T47D (cell line): ENCODE measurements around the gene SUV39H1.
A peak's percentile ranks its signal among the peaks of the same experiment; 100 is the strongest.
"Not testable (repeated sequence)": the region's sequence is repeated elsewhere in the genome, so short reads cannot be mapped to it uniquely, and the experiment has no call there.

Experiments used
- DNase-seq, 2 experiments: peaks; one replicate each; pipeline versions ENCODE4 v3.0.0 to v3.0.0-alpha.2; 2011 to 2012; ENCODE audit warnings: low read depth in 1 of 2, low spot score in 1 of 2
- JUND ChIP-seq: IDR thresholded peaks from 2 replicates; pipeline ENCODE4 v1.6.1; 2012; ENCODE audit warnings: low read depth
- in situ Hi-C: cut with HindIII; loops from 2 replicates; pipeline ENCODE4 v1.10.0; 2016; ENCODE audit warnings: low sequenced_read_pairs, low pct_unique_long_range_greater_than_20kb

Gene SUV39H1

DNA sequence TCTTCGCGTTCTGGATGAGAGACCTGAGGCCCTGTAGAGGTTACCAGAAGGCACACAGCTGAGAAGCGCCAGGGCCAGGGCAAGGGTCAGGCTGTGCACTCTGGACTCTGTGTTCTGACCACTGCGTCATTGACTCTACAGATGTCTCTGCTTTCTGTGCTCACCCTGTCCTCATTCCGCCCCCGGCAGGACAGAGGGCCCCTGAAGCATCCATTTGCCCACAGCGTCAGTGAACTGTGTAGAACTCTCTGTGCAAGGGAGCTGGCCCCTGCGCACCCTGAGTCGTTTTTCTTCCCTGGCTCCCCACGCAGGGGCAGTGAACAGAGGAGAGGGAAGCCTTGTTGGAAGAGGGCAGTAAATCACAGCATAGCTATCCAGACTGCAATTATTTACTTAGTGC is 19.0 kb upstream of the SUV39H1 start:
- TF ChIP-seq JUND: no peak
- in situ Hi-C loops: no loop called here
- no peak for DNase-seq

DNA sequence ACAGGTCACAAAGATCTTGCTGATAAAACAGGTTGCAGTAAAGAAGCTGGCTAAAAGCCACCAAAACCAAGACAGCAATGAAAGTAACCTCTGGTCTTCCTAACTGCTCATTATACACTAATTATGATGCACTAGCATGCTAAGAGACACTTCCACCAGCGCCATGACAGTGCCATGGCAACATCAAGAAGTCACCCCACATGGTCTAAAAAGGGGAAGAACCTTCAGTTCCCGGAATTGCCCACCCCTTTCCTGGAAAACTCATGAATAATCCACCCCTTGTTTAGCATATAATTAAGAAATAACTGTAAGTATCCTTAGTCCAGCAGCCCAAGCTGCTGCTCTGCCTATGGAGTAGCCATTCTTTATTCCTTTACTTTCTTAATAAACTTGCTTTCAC is 16.1 kb upstream of the SUV39H1 start:
- DNase-seq: peak in 1 of 2 experiments; percentile 9
- in situ Hi-C loops: not testable (repeated sequence)

DNA sequence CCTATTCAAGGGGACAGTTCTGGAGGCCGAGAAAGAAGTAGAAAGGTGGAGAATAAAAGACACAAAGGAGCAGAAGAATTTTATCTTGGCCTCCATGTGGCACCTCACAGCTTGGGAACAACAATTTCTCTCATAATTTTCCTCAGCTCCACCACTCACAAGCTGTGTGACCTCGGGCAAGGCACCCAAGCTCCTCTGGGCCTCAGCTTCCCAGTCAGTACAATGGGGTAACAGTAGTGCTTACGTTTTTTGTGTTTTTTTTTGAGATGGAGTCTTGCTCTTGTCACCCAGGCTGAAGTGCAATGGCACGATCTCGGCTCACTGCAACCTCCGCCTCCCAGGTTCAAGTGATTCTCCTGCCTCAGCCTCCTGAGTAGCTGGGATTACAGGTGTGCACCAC is 15.6 kb upstream of the SUV39H1 start:
- DNase-seq, in situ Hi-C loops: not testable (repeated sequence)

DNA sequence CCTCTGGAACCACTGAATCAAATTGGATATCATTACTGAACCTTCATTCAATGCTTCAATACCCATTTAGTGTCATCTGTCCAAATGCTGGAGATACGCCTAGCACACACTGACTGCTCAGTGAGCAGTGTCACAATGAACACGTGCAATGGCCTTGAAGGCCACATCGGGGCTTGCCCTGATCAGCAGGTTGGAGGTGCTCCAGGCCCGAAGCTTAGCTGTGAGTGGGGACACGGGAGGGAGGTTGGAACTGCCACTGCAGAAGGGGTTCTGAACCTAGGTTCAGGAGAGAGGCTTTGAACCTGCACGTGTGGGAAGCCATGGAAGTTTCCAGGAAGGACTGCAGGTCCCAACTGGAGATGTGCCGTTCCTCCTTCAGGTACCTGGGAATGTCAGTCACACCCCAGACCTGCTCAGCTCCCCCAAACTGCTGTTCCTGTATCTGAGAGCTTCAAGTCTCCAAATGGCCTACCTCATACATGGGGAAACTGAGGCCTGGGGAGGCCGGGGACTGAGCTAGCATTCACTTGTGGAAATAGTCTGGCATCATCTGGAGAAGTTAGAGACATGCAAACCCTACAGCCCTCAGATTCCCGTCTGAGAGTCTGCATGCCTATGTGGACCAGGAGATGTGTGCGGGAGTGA is 14.9 kb upstream of the SUV39H1 start:
- TF ChIP-seq JUND: no peak
- in situ Hi-C loops: no loop called here
- no peak for DNase-seq

DNA sequence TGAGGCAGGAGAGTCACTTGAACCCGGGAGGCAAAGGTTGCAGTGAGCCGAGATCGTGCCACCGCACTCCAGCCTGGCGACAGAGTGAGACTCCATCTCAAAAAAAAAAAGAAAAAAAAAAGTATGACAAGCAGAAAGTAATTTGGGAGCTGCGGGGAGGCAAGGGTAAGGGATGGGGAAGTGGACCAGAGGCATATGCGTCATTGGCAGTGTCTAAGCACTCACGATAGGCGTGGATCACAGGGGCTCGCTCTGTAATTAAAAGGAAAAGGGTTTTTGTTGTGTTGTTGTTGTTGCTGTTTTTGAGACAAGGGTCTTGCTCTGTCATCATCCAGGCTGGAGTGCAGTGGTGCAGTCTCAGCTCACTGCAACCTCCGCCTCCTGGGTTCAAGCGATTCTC is 13.7 kb upstream of the SUV39H1 start:
- DNase-seq, in situ Hi-C loops: not testable (repeated sequence)

DNA sequence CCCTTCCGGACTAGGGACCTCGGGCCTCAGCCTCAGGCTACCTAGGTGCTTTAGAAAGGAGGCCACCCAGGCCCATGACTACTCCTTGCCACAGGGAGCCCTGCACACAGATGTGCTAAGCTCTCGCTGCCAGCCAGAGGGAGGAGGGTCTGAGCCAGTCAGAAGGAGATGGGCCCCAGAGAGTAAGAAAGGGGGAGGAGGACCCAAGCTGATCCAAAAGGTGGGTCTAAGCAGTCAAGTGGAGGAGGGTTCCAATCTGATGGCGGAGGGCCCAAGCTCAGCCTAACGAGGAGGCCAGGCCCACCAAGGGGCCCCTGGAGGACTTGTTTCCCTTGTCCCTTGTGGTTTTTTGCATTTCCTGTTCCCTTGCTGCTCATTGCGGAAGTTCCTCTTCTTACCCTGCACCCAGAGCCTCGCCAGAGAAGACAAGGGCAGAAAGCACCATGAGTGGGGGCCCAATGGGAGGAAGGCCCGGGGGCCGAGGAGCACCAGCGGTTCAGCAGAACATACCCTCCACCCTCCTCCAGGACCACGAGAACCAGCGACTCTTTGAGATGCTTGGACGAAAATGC is 13.0 kb upstream of the SUV39H1 start, which contains the start of gene WAS:
Gene WAS (plus strand): TSS at position 389 of the 572 bp plus-strand sequence. CDS start 55 bp downstream, at position 444.
- in situ Hi-C loops: no loop called here
- no peak for TF ChIP-seq JUND
- no peak for DNase-seq

DNA sequence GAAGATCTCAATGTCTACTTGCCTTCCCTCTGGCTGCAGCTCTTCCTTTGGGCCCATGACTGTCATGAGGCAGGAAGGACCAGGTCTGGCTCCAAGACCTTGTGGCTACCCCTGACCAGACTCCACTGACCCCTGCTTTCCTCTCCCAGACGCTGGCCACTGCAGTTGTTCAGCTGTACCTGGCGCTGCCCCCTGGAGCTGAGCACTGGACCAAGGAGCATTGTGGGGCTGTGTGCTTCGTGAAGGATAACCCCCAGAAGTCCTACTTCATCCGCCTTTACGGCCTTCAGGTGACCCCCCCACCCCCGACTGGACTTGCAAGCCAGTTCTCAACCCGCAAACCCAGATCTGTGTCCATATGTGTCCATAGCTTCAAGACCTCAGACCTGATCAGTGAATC is 12.4 kb upstream of the SUV39H1 start:
- no peak for DNase-seq
- no peak for TF ChIP-seq JUND
- in situ Hi-C loops: no loop called here

DNA sequence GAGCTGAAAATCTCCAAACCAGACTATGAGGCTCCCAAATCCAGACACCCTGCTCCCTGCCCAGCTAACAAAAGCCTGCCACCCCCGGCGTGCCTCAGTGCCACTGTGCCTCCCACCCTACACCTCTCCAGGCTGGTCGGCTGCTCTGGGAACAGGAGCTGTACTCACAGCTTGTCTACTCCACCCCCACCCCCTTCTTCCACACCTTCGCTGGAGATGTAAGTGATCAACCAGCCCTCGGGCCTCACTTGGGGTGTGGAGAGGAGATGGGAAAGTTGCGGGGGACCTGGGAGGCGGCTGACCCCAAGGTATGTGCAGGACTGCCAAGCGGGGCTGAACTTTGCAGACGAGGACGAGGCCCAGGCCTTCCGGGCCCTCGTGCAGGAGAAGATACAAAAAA is 11.1 kb upstream of the SUV39H1 start:
- DNase-seq: no peak
- no peak for TF ChIP-seq JUND
- in situ Hi-C loops: no loop called here

DNA sequence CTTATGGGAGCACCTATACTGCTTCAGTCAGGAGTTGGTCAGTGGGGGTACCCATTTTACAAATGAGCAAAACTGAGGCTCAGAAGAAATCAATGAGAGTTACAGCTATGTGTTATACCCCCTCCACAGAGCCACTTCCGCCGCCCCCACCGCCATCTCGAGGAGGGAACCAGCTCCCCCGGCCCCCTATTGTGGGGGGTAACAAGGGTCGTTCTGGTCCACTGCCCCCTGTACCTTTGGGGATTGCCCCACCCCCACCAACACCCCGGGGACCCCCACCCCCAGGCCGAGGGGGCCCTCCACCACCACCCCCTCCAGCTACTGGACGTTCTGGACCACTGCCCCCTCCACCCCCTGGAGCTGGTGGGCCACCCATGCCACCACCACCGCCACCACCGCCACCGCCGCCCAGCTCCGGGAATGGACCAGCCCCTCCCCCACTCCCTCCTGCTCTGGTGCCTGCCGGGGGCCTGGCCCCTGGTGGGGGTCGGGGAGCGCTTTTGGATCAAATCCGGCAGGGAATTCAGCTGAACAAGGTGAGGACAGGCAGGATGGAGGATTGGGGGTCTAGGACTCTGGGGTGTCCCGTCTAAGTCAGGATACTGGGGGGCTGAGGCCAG is 7.9 kb upstream of the SUV39H1 start:
- in situ Hi-C loops: no loop called here
- no peak for DNase-seq
- TF ChIP-seq JUND: no peak

DNA sequence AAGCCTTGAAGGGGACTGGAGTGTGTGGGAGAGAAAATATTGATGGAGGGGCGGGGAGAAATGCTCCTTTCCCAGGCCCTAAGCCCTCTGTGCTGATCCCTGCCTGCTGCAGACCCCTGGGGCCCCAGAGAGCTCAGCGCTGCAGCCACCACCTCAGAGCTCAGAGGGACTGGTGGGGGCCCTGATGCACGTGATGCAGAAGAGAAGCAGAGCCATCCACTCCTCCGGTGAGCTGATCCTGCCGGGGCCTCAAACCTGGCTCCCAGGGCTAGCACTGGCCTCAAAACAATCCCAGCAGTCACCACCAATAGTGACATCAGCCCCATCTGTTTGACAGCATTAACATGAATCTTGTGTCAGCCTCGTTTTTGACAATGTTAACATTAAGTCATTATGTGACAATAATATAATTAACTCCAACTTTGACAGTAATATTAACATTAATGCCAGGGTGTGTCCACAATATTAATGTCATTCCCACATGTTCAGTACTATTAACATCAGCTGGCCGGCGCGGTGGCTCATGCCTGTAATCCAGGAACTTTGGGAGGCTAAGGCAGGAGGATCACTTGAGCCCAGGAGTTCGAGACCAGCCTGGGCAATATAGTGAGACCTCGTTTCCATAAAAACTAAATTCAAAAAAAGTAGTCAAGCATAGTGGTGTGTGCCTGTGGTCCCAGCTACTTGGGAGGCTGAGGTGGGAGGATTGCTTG is 7.2 kb upstream of the SUV39H1 start:
- in situ Hi-C loops: no loop called here
- no peak for DNase-seq
- no peak for TF ChIP-seq JUND

DNA sequence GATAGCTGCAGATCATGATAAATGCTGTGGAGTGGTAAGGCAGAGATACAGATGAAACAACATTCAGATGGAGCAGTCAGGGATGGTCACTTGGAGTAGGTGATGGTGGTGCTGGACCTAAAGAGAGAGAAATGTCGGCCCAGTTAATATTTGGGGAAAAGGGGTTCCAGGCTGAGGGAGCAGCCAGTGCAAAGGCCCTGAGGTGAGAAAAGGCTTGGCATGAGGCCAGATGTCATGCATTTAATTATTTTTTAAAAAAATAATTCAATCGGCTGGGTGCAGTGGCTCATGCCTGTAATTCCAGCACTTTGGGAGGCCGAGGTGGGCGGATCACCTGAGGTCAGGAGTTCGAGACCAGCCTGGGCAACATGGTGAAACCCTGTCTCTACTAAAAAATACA is 4.8 kb upstream of the SUV39H1 start:
- DNase-seq, in situ Hi-C loops: not testable (repeated sequence)

DNA sequence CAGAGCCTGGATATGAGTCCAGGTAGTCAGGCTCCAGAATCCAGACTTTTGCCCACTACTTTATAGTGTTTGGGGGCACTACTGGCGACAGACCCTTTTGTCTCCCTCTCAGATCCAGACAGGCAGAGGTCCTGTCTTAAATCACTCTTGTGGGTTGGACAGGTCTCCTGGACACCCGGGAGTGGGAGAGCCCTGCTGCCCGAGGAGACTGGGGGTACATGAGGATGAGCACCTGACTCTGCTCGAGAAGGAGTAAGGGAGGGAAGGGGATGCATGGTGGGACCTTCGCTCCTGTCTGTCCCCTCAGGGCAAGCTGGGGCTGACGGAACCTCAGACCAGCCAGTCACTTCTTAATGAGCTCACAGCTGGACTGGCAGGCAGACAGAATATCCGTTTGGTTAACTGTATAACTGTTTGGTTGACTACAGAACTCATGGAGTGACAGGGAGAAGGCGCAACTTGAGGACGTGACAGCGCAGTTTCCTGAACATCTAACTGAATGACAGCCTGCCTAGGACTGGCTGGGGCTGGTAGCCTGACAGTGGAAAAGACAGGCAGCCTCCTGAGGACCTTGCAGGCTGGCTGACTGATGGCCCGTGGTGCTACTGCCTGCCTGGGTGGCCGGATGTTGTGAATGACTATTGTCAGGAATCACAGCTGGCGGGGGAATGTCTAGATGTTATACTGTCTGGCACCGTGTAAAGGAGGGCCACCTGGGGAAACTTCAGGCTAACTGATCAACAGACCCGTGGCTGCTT is 1.6 kb upstream of the SUV39H1 start:
- DNase-seq: no peak
- TF ChIP-seq JUND: no peak
- in situ Hi-C loops: no loop called here

DNA sequence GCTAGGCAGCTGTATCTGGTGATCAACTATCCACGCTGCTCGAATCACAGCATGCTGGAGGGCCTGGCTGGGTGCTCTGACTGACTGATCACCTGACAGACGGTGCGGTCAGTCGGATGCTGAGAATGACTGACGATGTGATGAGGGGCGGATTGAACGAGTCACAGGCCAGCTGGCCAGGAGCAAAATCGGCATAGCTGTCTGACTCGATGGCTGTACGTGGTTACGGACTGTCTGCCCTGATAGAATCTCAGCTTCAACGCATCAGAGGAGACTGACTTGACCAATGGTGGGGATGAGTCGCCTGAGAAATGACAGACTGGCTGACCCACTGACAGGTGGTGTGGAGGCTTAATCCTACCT is 1.0 kb upstream of the SUV39H1 start:
- DNase-seq: no peak
- TF ChIP-seq JUND: no peak
- in situ Hi-C loops: no loop called here
